ENCODE results near the gene CES4A.
A peak's percentile ranks its signal among the peaks of the same experiment; 100 is the strongest.

Gene CES4A

DNA sequence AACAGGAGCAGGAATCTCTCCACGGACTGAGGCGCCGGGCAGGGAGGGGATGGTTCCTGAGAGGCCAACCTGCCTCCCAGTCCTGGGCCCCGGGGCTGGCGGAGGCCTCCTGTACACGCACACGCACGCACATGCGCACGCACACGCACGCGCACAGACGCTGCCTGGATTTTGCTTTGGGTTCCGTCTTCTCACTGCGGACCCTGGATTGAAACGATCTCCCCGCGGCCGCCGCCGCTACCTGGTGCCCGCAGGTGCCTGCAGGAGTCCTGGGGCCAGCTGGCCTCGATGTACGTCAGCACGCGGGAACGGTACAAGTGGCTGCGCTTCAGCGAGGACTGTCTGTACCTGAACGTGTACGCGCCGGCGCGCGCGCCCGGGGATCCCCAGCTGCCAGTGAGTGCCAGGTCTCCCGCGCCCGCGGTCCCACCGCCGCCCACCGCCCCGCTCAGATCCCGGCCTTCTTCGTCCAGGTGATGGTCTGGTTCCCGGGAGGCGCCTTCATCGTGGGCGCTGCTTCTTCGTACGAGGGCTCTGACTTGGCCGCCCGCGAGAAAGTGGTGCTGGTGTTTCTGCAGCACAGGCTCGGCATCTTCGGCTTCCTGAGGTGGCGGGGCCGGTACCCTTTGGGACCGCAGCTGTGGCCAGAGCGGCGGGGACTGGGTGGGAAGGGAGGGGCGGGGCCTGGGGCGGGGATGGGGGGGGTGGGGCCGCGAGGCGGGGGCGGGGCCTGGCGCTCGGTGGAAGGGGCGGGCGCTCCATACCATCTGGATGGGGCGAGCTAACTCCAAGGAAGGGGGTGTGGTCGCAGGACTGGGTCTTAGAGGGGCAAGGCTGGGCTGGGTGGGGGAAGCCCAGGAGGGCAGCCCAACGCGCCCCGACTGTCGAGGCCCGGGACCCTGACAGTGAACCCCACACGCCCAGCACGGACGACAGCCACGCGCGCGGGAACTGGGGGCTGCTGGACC, 12.3 kb downstream of the CES4A start:
- peak; percentile 61 for DNase-seq (ENCODE audit: low spot score)
- H3K27ac ChIP-seq = peak overlapping the region; percentile 67
- CTCF ChIA-PET = interaction anchor here (0.7 kb wide), 2 partner anchors 72 to 90 kb away, joined by 4 read pairs; no protein-coding TSS in a partner anchor
- no peak for TF ChIP-seq CTCF (conservative IDR thresholded peaks at IDR 0.05; ENCODE audit: low read depth)
- POLR2A ChIA-PET (ENCODE audit: low non-redundant PET) = no interaction called here

DNA sequence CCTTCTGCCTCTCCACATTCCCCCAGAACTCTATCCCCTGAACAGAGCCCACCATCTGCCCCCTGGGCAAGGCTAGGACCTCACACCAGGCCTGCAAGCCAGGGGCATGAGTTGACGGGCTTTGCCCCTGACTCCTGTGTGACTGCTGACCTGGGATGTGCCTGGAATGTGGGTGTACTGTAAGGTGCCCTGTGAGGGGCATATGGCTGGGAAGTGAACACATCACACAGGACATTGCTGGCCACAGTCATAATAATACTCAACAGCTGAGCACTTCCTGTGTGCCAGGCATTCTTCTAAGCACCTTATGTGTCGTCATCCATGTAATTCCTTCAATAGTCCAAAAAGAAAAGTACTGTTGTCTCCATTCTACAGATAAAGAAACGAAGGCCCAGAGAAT, 13.3 kb downstream of the CES4A start:
- ChIA-PET CTCF (no interaction called here), POLR2A (ENCODE audit: low non-redundant PET) (no interaction called here)
- no peak for DNase-seq (ENCODE audit: low spot score)
- TF ChIP-seq CTCF (conservative IDR thresholded peaks at IDR 0.05; ENCODE audit: low read depth) = no peak
- H3K27ac ChIP-seq = no peak overlapping the region

DNA sequence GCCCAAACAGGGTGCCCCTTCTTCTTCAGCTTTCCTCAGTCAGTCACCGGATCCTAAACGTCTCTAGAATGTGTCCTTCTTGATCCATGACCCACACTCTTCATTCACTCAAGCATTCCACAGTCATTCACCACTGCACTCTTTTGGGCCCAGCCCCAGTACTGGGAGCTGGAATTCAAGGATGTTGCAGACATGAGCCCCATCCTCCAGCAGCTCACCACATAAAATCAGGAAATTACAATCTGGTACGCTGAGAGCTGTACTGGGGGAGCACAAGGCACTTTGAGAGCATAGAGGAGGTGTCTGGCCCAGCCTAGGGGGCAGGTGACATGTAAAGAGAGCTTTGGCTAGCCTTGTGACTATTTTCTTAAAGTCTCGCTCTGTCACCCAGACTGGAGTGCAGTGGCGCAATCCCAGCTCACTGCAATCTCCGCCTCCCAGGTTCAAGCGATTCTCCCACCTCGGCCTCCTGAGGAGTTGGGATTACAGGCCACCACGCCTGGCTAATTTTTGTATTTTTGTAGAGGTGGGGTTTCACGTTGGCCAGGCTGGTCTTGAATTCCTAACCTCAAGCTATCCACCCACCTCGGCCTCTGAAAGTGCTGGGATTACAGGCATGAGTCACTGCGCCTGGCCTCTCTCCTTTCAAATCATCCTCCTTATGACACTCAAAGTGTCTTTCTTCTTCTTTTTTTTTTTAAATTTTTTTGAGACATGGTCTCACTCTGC, 18.7 kb downstream of the CES4A start:
- POLR2A ChIA-PET (ENCODE audit: low non-redundant PET) = no interaction called here
- TF ChIP-seq CTCF (conservative IDR thresholded peaks at IDR 0.05; ENCODE audit: low read depth) = no peak
- CTCF ChIA-PET = interaction anchor here (0.5 to 1.1 kb wide), 4 partner anchors 9 to 96 kb away, joined by 3 to 4 read pairs (median 3); partner anchors contain the start of gene CES3
- H3K27ac ChIP-seq = peak overlapping the region; percentile 18; the same call in 1 of the 2 replicates
- no peak for DNase-seq (ENCODE audit: low spot score)

DNA sequence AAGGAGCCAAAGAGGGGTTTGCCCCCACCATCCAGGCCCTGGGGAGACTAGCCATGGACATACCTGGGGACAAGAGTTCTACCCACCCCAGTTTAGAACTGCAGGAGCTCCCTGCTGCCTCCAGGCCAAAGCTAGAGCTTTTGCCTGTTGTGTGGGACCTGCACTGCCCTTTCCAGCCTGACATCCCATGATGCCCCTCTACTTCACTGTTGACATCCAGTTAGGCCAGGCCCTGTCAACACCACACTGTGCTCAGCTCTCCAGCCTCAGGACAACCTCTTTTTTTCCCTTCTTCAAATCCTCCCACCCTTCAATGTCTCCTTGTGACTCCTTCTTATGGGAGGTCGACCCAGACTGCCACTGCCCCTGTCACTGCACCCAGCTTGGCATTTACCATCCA, 20.8 kb downstream of the CES4A start:
- H3K27ac ChIP-seq = no peak overlapping the region
- no peak for TF ChIP-seq CTCF (conservative IDR thresholded peaks at IDR 0.05; ENCODE audit: low read depth)
- no peak for DNase-seq (ENCODE audit: low spot score)
- ChIA-PET POLR2A (ENCODE audit: low non-redundant PET) (no interaction called here), CTCF (no interaction called here)

DNA sequence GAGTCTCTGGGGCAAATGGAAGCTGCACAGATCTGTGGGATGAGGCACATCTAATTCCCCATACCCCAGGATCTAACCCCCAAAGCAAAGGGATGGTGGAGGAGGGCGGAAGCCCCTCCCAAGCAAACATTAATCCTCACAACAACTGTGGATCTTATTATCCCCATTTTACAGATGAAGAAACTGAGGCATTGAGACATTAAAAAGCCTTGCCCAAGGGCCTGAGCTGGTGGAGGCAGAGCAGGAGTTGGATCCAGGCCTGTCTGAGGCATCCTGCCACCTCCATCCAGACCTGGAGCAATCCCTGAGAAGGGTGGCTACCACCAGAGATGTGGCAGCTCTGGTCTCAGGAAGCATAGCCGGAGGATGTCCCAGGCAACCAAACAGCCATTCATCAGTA, 22.9 kb downstream of the CES4A start:
- CTCF ChIA-PET = interaction anchor here (0.6 to 1.0 kb wide), 5 partner anchors 32 to 93 kb away, joined by 3 to 6 read pairs (median 3); no protein-coding TSS in a partner anchor
- TF ChIP-seq CTCF (conservative IDR thresholded peaks at IDR 0.05; ENCODE audit: low read depth) = no peak
- POLR2A ChIA-PET (ENCODE audit: low non-redundant PET) = no interaction called here
- H3K27ac ChIP-seq = no peak overlapping the region
- DNase-seq (ENCODE audit: low spot score) = no peak

GRCh38 chr16:67013233-67013822, 24.9 kb downstream of the CES4A start:
- CTCF ChIA-PET = interaction anchor here (0.5 to 2.0 kb wide), 6 partner anchors 36 to 467 kb away, joined by 3 to 18 read pairs (median 3); partner anchors contain the start of gene ATP6V0D1
- no peak overlapping the region for H3K27ac ChIP-seq

More at GRCh38 chr16:67013233-67013822, 24.9 kb downstream of the CES4A start:
- TF ChIP-seq CTCF (conservative IDR thresholded peaks at IDR 0.05; ENCODE audit: low read depth) = no peak
- POLR2A ChIA-PET (ENCODE audit: low non-redundant PET) = interaction anchor here (0.5 to 0.6 kb wide), 2 partner anchors 8 to 62 kb away, joined by 3 to 5 read pairs; no protein-coding TSS in a partner anchor
- no peak for DNase-seq (ENCODE audit: low spot score)
